Neural progenitor cell (in vitro differentiated cells): ENCODE measurements around the gene SLC28A1. TPM values are rescaled to one million over a fixed set of nuclear protein-coding genes. Genes with fewer than 3 reads are reported as not detected.

Experiments used
- DNase-seq: peaks from one replicate; pipeline ENCODE4 v3.0.0-alpha.2; 2016; ENCODE audit warnings: low spot score
- H2AFZ ChIP-seq: fragments of 200-600 bp; sonication (generic); replicated peaks from 2 replicates; pipeline ENCODE4 v1.6.1; 2016; ENCODE audit warnings: antibody characterized with exemption
- H3F3A ChIP-seq: fragments of 200-600 bp; sonication (generic); 2 replicates; pipeline ENCODE4 v1.6.1; 2016; ENCODE audit warnings: antibody characterized with exemption, low read depth
- H3K27ac ChIP-seq: fragments of 200-600 bp; sonication (generic); 2 replicates; pipeline ENCODE4 v1.5.1; 2016; ENCODE audit warnings: mild to moderate bottlenecking
- H3K27me3 ChIP-seq: fragments of 200-600 bp; sonication (generic); 2 replicates; pipeline ENCODE4 v1.6.1; 2016; ENCODE audit warnings: mild to moderate bottlenecking, moderate library complexity
- H3K36me3 ChIP-seq: fragments of 200-600 bp; sonication (generic); 2 replicates; pipeline ENCODE4 v1.5.1; 2016
- H3K4me1 ChIP-seq: fragments of 200-600 bp; sonication (generic); 2 replicates; pipeline ENCODE4 v1.6.1; 2016; ENCODE audit warnings: mixed run types
- H3K4me2 ChIP-seq: fragments of 200-600 bp; sonication (generic); 2 replicates; pipeline ENCODE4 v1.6.1; 2016
- H3K4me3 ChIP-seq: fragments of 200-600 bp; sonication (generic); 2 replicates; pipeline ENCODE4 v1.5.1; 2016
- H3K79me2 ChIP-seq: fragments of 200-600 bp; sonication (generic); 2 replicates; pipeline ENCODE4 v1.6.1; 2016; ENCODE audit warnings: low read depth
- H3K9ac ChIP-seq: fragments of 200-600 bp; sonication (generic); 2 replicates; pipeline ENCODE4 v1.6.1; 2016
- H3K9me3 ChIP-seq: fragments of 200-600 bp; sonication (generic); 2 replicates; pipeline ENCODE4 v1.5.1; 2016; ENCODE audit warnings: low read depth
- H4K20me1 ChIP-seq: fragments of 200-600 bp; sonication (generic); 2 replicates; pipeline ENCODE4 v1.6.1; 2016; ENCODE audit warnings: low read depth
- H3K27ac Mint-ChIP-seq: 3 replicates; pipeline ENCODE4 v1.8.0; 2021; ENCODE audit warnings: mixed read lengths
- H3K27me3 Mint-ChIP-seq: 2 replicates; pipeline ENCODE4 v1.8.0; 2022; ENCODE audit warnings: low read depth, mild to moderate bottlenecking, inconsistent platforms, moderate library complexity, mixed read lengths; ENCODE audit not compliant: insufficient read depth
- H3K36me3 Mint-ChIP-seq: 3 replicates; pipeline ENCODE4 v1.8.0; 2021; ENCODE audit warnings: mixed read lengths
- H3K4me1 Mint-ChIP-seq: 3 replicates; pipeline ENCODE4 v1.8.0; 2021; ENCODE audit warnings: mixed read lengths
- H3K4me3 Mint-ChIP-seq: 3 replicates; pipeline ENCODE4 v1.8.0; 2021; ENCODE audit warnings: mild to moderate bottlenecking, moderate library complexity, mixed read lengths
- H3K9me3 Mint-ChIP-seq: 3 replicates; pipeline ENCODE4 v1.8.0; 2020; ENCODE audit warnings: mixed read lengths
- CTCF ChIP-seq: fragments of 200-600 bp; sonication (generic); IDR thresholded peaks from 2 replicates; pipeline ENCODE4 v1.5.1; 2017; ENCODE audit warnings: antibody characterized with exemption, mild to moderate bottlenecking
- EZH2 ChIP-seq: fragments of 200-600 bp; sonication (generic); IDR thresholded peaks from 2 replicates; pipeline ENCODE4 v1.6.1; 2017; ENCODE audit warnings: antibody characterized with exemption, mild to moderate bottlenecking, moderate library complexity
- EZH2phosphoT487 ChIP-seq: fragments of 200-600 bp; sonication (generic); IDR thresholded peaks from 2 replicates; pipeline ENCODE4 v1.6.1; 2017; ENCODE audit warnings: antibody characterized with exemption
- total RNA-seq: library from RNA; depleted of rRNA; stranded (reverse); fragments of >200 nt; gene quantifications from 2 replicates; pipeline ENCODE4 v1.2.3, GENCODE V29; 2015; ENCODE audit warnings: low replicate concordance

Gene SLC28A1
- total RNA-seq, 1 donor from 2014 or later, result not detected

GRCh38 chr15:84872009-84872910 is 12.2 kb upstream of the SLC28A1 start:
- Histone ChIP-seq H4K20me1 (no peaks in the 10 kb centered on the region), H3K36me3 (no peaks in the 10 kb centered on the region), H3K9ac (no peak overlapping the region), H3K27ac (no peak overlapping the region), H3F3A (no peaks in the 10 kb centered on the region), H3K4me2 (no peak overlapping the region), H3K79me2 (no peaks in the 10 kb centered on the region), H3K27me3 (no peaks in the 10 kb centered on the region), H3K4me3 (no peak overlapping the region), H3K9me3 (no peaks in the 10 kb centered on the region), H2AFZ (no peak overlapping the region), H3K4me1 (no peaks in the 10 kb centered on the region)
- peaks cover 2% of the 10 kb centered on the region for H3K36me3 Mint-ChIP-seq
- H3K9me3 Mint-ChIP-seq, result peaks cover 3% of the 10 kb centered on the region
- peaks cover 8% of the 10 kb centered on the region for H3K4me1 Mint-ChIP-seq
- no peak for DNase-seq
- peaks cover 2% of the 10 kb centered on the region for H3K27me3 Mint-ChIP-seq
- no peak overlapping the region for H3K4me3 Mint-ChIP-seq
- TF ChIP-seq EZH2 (no peak), CTCF (no peak), EZH2phosphoT487 (no peak)
- H3K27ac Mint-ChIP-seq, result no peak overlapping the region

GRCh38 chr15:84873997-84874396 is 10.5 kb upstream of the SLC28A1 start:
- H3K79me2 ChIP-seq, result no peaks in the 10 kb centered on the region
- no peak for DNase-seq
- H2AFZ ChIP-seq, result no peak overlapping the region
- H3K27ac ChIP-seq, result no peak overlapping the region
- H4K20me1 ChIP-seq, result no peaks in the 10 kb centered on the region
- H3K27me3 ChIP-seq, result no peaks in the 10 kb centered on the region
- H3F3A ChIP-seq, result no peaks in the 10 kb centered on the region
- no peak overlapping the region for H3K9ac ChIP-seq
- Mint-ChIP-seq H3K4me1 (peaks cover 11% of the 10 kb centered on the region), H3K4me3 (no peak overlapping the region), H3K27ac (no peak overlapping the region), H3K36me3 (no peaks in the 10 kb centered on the region), H3K27me3 (peaks cover under 1% of the 10 kb centered on the region), H3K9me3 (peaks cover under 1% of the 10 kb centered on the region)
- H3K4me1 ChIP-seq, result no peaks in the 10 kb centered on the region
- H3K36me3 ChIP-seq, result no peaks in the 10 kb centered on the region
- no peaks in the 10 kb centered on the region for H3K9me3 ChIP-seq
- H3K4me3 ChIP-seq, result no peak overlapping the region
- TF ChIP-seq CTCF (no peak), EZH2phosphoT487 (no peak), EZH2 (no peak)
- no peak overlapping the region for H3K4me2 ChIP-seq

GRCh38 chr15:84874981-84875699 is 9.3 kb upstream of the SLC28A1 start:
- H3K4me1 Mint-ChIP-seq, result peaks cover 13% of the 10 kb centered on the region
- Histone ChIP-seq H3K9me3 (no peaks in the 10 kb centered on the region), H3K27me3 (no peaks in the 10 kb centered on the region), H3K79me2 (no peaks in the 10 kb centered on the region), H4K20me1 (no peaks in the 10 kb centered on the region), H3K36me3 (no peaks in the 10 kb centered on the region), H3F3A (no peaks in the 10 kb centered on the region), H3K27ac (no peak overlapping the region), H3K9ac (no peak overlapping the region), H3K4me2 (no peak overlapping the region), H3K4me1 (no peaks in the 10 kb centered on the region), H2AFZ (no peak overlapping the region), H3K4me3 (no peak overlapping the region)
- TF ChIP-seq CTCF (no peak), EZH2 (no peak), EZH2phosphoT487 (no peak)
- H3K9me3 Mint-ChIP-seq, result no peaks in the 10 kb centered on the region
- H3K4me3 Mint-ChIP-seq, result no peak overlapping the region
- DNase-seq, result no peak
- no peak overlapping the region for H3K27ac Mint-ChIP-seq
- no peaks in the 10 kb centered on the region for H3K36me3 Mint-ChIP-seq
- H3K27me3 Mint-ChIP-seq, result peaks cover 4% of the 10 kb centered on the region
